Measurements from ENCODE around the gene CUL7.

CUL7 gene

GRCh38 chr6:43076464-43077332, 23.0 kb upstream of the CUL7 start:
- DNase-seq: no peak

DNA sequence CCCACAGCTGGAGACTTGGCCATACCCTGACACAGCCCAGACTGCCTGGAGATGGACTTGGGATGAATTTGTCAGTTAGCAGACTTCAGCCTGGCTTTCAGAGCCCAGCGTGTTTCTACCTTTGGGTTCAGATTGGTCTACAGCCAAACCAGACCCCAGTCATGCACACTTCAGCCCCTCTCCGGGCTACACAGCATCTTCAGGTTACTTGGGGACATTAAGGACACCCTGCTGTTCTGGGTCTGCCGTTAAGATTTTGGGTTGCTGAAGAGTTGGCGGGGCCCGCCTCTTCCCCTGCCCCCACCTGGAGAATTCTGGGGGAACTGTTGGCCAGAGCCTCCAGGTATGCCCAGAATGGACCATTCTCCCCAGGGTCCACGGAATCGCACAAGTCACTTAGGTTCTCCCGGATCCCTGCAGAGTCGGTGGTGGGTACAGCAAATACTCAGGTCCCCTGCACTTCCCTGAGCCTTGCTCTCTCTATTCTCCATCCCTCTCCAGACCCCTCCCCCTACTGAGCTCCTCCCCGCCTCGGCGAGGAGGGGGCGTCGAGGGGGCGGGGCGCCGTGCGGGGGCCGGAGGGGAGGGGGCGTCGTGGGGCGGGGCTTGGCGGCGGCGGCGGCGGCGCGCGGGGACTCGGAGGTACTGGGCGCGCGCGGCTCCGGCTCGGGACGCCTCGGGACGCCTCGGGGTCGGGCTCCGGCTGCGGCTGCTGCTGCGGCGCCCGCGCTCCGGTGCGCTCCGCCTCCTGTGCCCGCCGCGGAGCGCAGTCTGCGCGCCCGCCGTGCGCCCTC, 22.2 kb upstream of the CUL7 start, which contains the start of gene PTK7:
Gene PTK7 (plus strand): TSS at position 645 of the 794 bp plus-strand sequence. CDS start 175 bp downstream, outside the sequence.
- no peak for DNase-seq

GRCh38 chr6:43074847-43075669, 21.4 kb upstream of the CUL7 start:
- no peak for DNase-seq

GRCh38 chr6:43070028-43070632, 16.5 kb upstream of the CUL7 start:
- DNase-seq: no peak

GRCh38 chr6:43062818-43063217, 9.2 kb upstream of the CUL7 start:
- no peak for DNase-seq

DNA sequence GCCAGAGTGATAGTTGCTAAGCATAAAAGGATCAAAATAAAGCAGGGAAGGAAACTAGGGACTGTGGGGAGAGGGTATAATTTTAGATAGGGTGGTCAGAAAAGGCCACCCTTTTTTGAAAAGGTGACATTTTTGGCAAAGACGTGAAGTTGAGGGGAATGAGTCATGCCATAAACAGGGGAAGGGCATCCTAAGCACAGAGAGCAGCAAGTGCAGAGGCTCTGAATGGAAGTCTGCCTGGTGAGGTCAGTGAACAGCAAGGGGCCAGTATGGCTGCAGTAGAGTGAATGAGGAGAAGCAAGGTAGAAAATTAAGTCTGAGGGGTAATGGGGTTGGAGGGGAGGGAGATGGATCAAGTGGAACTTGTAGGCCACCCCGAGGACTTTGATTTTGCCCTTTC, 8.2 kb upstream of the CUL7 start:
- no peak for DNase-seq

GRCh38 chr6:43060755-43061633, 7.3 kb upstream of the CUL7 start:
- DNase-seq: no peak

DNA sequence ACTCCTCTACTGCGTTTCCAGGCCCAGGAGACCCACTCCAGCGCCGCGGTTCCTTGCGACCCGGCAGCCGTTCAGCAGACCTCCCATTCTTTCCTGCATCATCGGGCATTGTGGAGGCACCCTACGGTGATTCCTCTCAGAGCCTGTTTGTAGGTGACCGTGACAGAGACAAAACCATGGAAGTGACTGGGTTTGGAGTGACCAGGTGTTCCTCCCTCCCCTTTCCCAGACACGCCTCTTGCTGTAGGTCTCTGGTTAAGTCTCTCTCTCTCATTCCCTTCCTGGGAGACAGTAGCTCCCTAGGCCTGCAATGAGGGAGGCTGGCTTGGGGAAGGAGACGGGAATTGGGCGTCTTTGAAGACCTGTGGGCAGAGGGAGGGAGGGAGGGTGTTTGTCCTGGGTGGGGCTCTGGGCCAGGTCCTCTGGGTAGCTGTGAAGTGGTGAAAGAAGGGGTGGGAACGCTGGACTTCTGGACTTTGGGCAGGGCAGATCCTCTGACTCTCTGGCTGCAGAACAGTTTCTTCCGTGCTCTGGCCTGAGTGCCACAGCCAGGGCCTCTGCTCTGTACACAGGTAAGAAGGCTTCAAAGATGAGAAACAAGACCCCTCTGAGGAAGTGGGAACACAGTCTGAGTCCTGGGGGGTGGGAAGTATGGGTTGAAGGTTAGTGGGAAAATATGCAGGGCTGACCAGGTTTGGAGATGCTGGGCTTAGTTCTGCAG, 6.5 kb upstream of the CUL7 start:
- DNase-seq: no peak

- DNase-seq: peak; percentile 97
These were observed 5.8 kb upstream of the CUL7 start, which contains the start of the genes KLC4 and MRPL2 for GRCh38 chr6:43059168-43060033. Gene KLC4 (plus strand): TSS chr6:43059631. CDS start chr6:43061336, 1,705 bp downstream. Gene MRPL2 (minus strand): TSS chr6:43059434. CDS start chr6:43059381, 53 bp downstream.

- DNase-seq: no peak
These were observed 4.9 kb upstream of the CUL7 start for GRCh38 chr6:43058531-43058930.

DNA sequence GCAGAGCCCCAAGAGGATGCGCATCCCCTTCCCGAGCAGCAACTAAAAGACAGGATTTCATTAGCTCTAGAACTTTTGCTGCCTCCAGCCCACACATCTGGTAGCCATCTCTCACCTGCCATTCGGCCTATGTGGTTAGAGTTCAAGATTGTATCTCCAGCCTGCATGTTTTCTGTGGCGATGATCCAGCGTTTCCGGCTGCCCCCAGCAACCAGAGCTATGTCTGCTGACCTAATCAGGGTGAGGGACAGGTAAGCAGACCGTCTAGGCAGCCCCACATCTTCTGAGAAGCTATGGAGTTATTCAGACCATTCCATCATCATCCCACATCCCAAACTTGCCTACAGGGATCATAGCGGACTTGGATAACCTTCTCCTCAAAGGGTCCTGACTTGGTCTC, 2.3 kb upstream of the CUL7 start:
- no peak for DNase-seq

- no peak for DNase-seq
These were observed 724 bp upstream of the CUL7 start for GRCh38 chr6:43054206-43054943.

DNA sequence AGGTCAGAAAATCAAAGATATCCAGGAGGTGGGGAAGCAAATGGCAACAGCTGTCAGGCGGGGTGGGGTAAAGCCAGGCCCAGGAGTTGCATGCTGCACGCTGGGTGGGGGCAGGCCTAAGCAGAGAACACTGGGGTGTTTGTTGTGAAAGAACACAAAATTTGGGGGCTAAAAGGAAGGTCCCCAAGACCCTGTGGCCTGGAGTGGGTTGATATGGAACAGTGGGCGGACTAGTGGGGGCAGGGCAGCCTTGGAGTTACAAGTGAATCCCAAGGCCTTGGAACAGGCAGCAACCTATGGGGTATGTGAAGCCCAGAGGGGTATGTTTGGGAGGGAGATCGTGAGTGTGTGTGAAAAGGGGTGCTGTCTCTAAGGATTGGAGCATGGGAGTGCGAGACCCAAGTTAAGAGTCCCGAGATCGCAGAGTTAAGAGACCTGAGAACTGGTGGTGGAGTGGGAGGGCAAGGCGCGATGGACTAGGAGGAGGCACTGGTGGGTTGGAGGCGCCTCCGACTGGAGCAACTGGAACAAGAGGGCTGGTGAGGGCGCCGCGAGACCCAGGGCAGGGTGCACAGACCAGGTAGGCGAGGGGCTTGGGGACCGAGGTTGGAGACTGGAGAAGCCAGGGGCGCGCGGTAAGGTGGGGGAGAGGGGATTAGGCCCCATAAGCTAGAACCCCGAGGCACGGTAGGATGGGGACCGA, 658 bp downstream of the CUL7 start:
- DNase-seq: peak; percentile 28

- DNase-seq: no peak
These were observed 1.3 kb downstream of the CUL7 start for GRCh38 chr6:43052225-43052841.

DNA sequence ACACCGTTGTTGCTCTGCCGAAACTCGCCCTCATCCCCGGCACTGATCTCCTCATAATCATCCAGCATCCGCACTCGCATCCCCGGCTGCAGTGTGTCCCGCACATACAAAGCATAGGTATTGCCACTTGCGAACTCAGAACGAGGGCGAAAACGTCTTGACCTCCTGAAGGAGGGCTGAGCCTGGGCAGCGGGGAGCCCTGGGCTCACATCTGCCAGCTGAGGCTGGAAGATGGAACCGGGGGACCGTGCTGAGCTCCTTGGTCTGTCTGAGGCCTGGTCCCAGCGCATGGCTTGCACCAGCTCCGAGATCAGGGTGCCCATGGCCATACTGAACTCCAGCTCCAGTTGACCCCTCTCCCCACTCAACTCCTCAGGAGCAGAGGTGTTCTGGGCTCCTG, 2.7 kb downstream of the CUL7 start:
- no peak for DNase-seq

DNA sequence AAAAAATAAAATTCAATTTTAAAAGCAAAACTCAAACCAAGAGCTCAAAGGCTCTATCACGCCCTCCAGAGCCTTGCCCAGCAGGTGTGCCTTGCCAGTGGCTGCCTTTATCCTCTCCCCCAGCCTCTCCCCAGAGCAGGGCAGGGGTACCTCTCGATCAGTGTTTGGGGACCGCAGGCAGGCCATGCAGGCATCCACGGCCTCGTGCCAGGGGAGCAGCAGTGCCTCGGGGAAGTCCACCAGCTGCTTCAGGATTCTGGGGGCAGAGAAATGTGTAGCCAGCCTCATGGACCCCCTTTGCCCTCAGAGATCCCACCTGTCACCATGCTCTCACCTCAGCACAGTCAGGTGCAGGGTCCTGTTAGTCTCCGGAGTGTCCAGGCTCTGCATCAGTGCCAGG, 5.7 kb downstream of the CUL7 start:
- DNase-seq: no peak

- DNase-seq: no peak
These were observed 8.2 kb downstream of the CUL7 start for GRCh38 chr6:43045371-43045930.
